Measurements from ENCODE around the gene FAM114A2.
"Not testable (repeated sequence)": the region's sequence is repeated elsewhere in the genome, so short reads cannot be mapped to it uniquely, and the experiment has no call there.

FAM114A2 gene

GRCh38 chr5:154047324-154047723, 8.6 kb upstream of the FAM114A2 start:
- DNase-seq: no peak

GRCh38 chr5:154046486-154046885, 7.8 kb upstream of the FAM114A2 start:
- no peak for DNase-seq

GRCh38 chr5:154044581-154044980, 5.9 kb upstream of the FAM114A2 start:
- DNase-seq: no peak

- DNase-seq: no peak
Observed at GRCh38 chr5:154044099-154044498, 5.4 kb upstream of the FAM114A2 start.

- DNase-seq: no peak
Observed at GRCh38 chr5:154042766-154043165, 4.1 kb upstream of the FAM114A2 start.

- no peak for DNase-seq
Observed at GRCh38 chr5:154039458-154039829, 734 bp upstream of the FAM114A2 start.

GRCh38 chr5:154038261-154038706, 426 bp downstream of the FAM114A2 start:
- peak; percentile 48 for DNase-seq

- no peak for DNase-seq
Observed at GRCh38 chr5:154034944-154035343, 3.8 kb downstream of the FAM114A2 start.

- DNase-seq: no peak
Observed at GRCh38 chr5:154031937-154032489, 6.7 kb downstream of the FAM114A2 start.

- no peak for DNase-seq
Observed at GRCh38 chr5:154025951-154026350, 12.8 kb downstream of the FAM114A2 start.

GRCh38 chr5:154018919-154019318, 19.8 kb downstream of the FAM114A2 start:
- not testable (repeated sequence) for DNase-seq

GRCh38 chr5:154015071-154015693, 23.5 kb downstream of the FAM114A2 start:
- DNase-seq: no peak

- no peak for DNase-seq
Observed at GRCh38 chr5:154010660-154011059, 28.1 kb downstream of the FAM114A2 start.

- no peak for DNase-seq
Observed at GRCh38 chr5:154005648-154006047, 33.1 kb downstream of the FAM114A2 start.

GRCh38 chr5:154002511-154003020, 36.1 kb downstream of the FAM114A2 start:
- no peak for DNase-seq

- no peak for DNase-seq
Observed at GRCh38 chr5:154002093-154002492, 36.6 kb downstream of the FAM114A2 start.

GRCh38 chr5:154000703-154001102, 38.0 kb downstream of the FAM114A2 start:
- no peak for DNase-seq

GRCh38 chr5:153999995-154000394, 38.7 kb downstream of the FAM114A2 start:
- no peak for DNase-seq

GRCh38 chr5:153998768-153999167, 39.9 kb downstream of the FAM114A2 start:
- DNase-seq: no peak

- DNase-seq: no peak
Observed at GRCh38 chr5:153998010-153998409, 40.7 kb downstream of the FAM114A2 start.

GRCh38 chr5:153991168-153991567, 47.5 kb downstream of the FAM114A2 start:
- no peak for DNase-seq

- no peak for DNase-seq
Observed at GRCh38 chr5:153988510-153988909, 50.2 kb downstream of the FAM114A2 start.

- DNase-seq: no peak
Observed at GRCh38 chr5:153987301-153987700, 51.4 kb downstream of the FAM114A2 start.

- no peak for DNase-seq
Observed at GRCh38 chr5:153985498-153985897, 53.2 kb downstream of the FAM114A2 start.

GRCh38 chr5:153983885-153984284, 54.8 kb downstream of the FAM114A2 start:
- DNase-seq: no peak
